DMS 273 (cell line): ENCODE measurements around the gene LPCAT1.

ENCODE experiments used
- DNase-seq: peaks from one replicate; lab custom pipeline; 2025; ENCODE audit not compliant: unreplicated experiment; lab: John Stamatoyannopoulos, UW

Gene LPCAT1

DNA sequence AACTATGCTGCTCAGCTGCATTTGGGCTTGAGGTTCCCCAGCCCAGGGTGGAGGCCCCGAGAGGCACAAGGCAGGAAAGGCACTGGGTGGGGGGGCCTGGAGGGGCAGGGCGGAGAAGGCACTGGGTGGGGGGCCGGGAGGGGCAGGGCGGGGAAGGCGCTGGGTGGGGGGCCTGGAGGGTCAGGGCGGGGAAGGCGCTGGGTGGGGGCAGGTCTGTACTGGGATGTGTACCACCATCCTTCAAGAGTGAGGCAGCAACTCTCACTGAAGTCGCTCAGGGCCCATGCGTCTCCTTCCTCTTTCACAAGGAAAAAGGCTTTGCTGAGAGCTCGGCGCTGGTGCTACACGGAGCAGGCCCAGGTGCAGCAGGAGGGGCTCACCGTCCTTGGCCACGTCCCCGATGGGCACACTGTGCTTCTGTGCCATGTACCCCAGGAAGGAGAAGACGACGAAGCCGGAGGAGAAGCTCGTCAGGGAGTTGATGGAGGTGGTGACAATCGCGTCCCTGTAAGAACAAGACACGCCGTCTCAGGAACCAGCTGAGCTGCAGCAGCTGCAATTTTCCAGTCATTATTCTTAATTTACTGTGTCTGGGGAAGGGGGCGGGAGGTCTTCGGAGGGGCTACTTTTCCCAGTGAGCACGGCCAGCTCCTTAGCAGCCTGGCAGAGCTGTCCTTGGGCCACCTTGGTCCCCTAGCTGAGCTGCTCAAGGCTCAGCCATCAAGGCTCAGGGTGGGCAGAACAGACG lies 109.3 kb downstream of the LPCAT1 start:
- DNase-seq: no peak

GRCh38 chr5:1413611-1414241 lies 110.0 kb downstream of the LPCAT1 start:
- DNase-seq: no peak

- DNase-seq: no peak
Measured at GRCh38 chr5:1413211-1413610, 110.5 kb downstream of the LPCAT1 start.

DNA sequence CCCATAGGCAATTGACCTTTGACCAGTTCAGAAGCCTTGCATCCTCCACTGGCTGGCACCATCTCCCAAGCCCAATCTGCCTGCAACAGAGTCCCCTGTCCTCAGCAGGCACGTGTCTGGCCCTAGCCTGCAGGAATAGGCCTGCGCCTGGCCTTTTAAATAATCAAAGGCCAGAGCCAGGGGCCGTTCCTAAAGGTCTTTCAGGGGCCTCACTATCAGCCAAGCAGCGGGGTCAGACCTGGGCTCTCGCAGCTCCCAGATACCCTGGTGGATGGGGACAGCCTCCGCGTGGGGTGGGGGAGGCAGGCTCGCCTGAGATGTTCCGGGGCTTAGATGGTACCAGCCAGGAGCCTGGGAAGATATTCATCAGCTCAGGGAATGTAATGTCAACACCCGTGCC lies 111.1 kb downstream of the LPCAT1 start:
- DNase-seq: no peak

- DNase-seq: no peak
Measured at GRCh38 chr5:1412163-1412562, 111.6 kb downstream of the LPCAT1 start.
